Breast epithelium (tissue), 4 donors: ENCODE results near the gene TTLL3. TPM values are rescaled to one million over a fixed set of nuclear protein-coding genes. Genes with fewer than 3 reads are reported as not detected.
A peak's percentile ranks its signal among the peaks of the same experiment; 100 is the strongest.

Experiments
- DNase-seq, 2 donors: peaks; one replicate each; pipeline ENCODE4 v3.0.0-alpha.2; 2019; ENCODE audit warnings: low spot score in 2 of 2
- H3K27ac ChIP-seq, 2 donors: fragments of 200-600 bp; sonication (generic) in 1 of 2; one replicate each; pipeline ENCODE4 v1.5.1; 2016 to 2019; ENCODE audit warnings: mild to moderate bottlenecking in 1 of 2
- H3K27me3 ChIP-seq, 2 donors: fragments of 200-600 bp; sonication (generic) in 1 of 2; one replicate each; pipeline versions ENCODE4 v1.5.1 to v1.6.0; 2017 to 2019; ENCODE audit warnings: control low read depth in 1 of 2, mild to moderate bottlenecking in 1 of 2
- H3K36me3 ChIP-seq: fragments of 200-600 bp; one replicate; pipeline ENCODE4 v1.5.1; 2019
- H3K4me1 ChIP-seq, 2 donors: fragments of 200-600 bp; sonication (generic); one replicate each; pipeline ENCODE4 v1.5.1; 2016 to 2019; ENCODE audit warnings: control low read depth in 1 of 2
- H3K4me3 ChIP-seq, 3 donors: fragments of 200-600 bp; sonication (generic); 1 replicate in 2 of 3; 2 replicates in 1 of 3; pipeline ENCODE4 v1.5.1; 2016 to 2019; ENCODE audit warnings: mild to moderate bottlenecking in 3 of 3, moderate library complexity in 2 of 3
- H3K9me3 ChIP-seq, 2 donors: fragments of 200-600 bp; sonication (generic) in 1 of 2; one replicate each; pipeline ENCODE4 v1.5.1; 2016 to 2019; ENCODE audit warnings: control low read depth in 1 of 2
- POLR2A ChIP-seq: fragments of 450-650 bp; IDR thresholded peaks from one replicate; pipeline ENCODE4 v1.6.1; 2016; ENCODE audit warnings: antibody characterized with exemption, mild to moderate bottlenecking, moderate library complexity
- POLR2AphosphoS5 ChIP-seq, 3 donors: sonication (generic); formaldehyde crosslinking; IDR thresholded peaks; one replicate each; pipeline ENCODE4 v1.6.1; 2017; ENCODE audit warnings: antibody characterized with exemption in 3 of 3
- intact Hi-C: fragments of 100-400 bp; cut with DNase I; formaldehyde crosslinking; loops from one replicate; pipeline ENCODE4 v1.15.1; 2023; ENCODE audit warnings: low total_unique reads
- total RNA-seq, 3 donors: library from RNA; depleted of rRNA; stranded (reverse); fragments of >200 nt; gene quantifications; one replicate each; pipeline ENCODE4 v1.1.0, GENCODE V29; 2016
- TF ChIP-seq, protein P1 (sequence below), 3 donors: fragments of 450-650 bp; IDR thresholded peaks; one replicate each; pipeline ENCODE4 v1.5.1; 2016 to 2017; ENCODE audit warnings: antibody characterized with exemption in 3 of 3, mild to moderate bottlenecking in 3 of 3, moderate library complexity in 3 of 3

The TTLL3 gene
- total RNA-seq, 3 donors from 2014 or later = 63.1 to 76.7 (median 72.3) TPM

DNA sequence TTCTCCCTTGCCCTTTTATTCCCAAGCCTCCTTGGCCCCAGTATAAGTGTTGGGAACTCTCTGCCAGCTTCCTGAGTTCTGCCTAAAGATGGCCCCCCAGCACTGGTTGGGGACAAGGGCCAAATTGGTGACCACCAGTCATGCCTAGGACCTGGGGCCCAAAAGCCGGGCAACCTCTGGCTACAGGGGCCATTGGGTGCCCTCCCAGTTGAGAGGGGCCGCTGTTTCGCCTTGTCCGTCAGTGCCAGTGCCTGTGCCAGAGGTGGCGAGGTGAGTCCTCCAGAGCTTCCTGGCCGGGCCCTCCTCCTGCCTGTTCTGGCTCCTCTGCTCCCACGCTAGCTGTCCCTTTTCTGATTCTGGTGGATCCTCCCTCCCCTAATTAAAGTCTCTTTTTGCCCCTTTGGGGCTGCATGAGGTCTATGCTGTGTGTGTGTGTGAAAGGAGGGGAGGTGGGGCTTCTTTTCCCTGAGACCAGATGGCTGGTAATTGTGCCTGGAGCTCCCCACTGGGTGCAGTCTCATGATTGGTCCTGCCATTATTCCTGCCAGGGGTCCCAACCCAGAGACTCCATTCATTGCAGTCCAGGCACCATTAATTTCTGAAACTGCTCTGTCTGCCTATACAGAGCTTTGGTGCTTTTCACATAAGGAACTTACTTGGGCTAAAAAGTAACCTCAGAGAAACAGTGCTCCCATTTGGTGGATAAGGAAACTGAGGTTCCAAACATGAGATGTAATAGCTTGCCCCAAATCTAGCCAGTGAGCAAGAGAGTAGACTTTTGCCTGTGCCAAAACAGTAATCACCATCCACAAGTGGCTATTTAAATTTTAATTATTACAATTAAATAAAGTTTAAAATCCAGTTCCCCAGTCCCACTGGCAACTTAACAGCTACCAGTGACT is 3.1 kb upstream of the TTLL3 start:
- Histone ChIP-seq H3K4me3 (no peak overlapping the region), H3K4me1 (no peaks in the 10 kb centered on the region), H3K9me3 (no peaks in the 10 kb centered on the region), H3K36me3 (peaks cover 7% of the 10 kb centered on the region), H3K27ac (no peak overlapping the region), H3K27me3 (no peaks in the 10 kb centered on the region)
- intact Hi-C loops = no loop called here
- no peak for TF ChIP-seq POLR2A
- TF ChIP-seq, protein P1, sequence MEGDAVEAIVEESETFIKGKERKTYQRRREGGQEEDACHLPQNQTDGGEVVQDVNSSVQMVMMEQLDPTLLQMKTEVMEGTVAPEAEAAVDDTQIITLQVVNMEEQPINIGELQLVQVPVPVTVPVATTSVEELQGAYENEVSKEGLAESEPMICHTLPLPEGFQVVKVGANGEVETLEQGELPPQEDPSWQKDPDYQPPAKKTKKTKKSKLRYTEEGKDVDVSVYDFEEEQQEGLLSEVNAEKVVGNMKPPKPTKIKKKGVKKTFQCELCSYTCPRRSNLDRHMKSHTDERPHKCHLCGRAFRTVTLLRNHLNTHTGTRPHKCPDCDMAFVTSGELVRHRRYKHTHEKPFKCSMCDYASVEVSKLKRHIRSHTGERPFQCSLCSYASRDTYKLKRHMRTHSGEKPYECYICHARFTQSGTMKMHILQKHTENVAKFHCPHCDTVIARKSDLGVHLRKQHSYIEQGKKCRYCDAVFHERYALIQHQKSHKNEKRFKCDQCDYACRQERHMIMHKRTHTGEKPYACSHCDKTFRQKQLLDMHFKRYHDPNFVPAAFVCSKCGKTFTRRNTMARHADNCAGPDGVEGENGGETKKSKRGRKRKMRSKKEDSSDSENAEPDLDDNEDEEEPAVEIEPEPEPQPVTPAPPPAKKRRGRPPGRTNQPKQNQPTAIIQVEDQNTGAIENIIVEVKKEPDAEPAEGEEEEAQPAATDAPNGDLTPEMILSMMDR (IDR thresholded peaks at IDR 0.05) = no peak
- TF ChIP-seq POLR2AphosphoS5 (IDR thresholded peaks at IDR 0.05) = no peak
- no peak for DNase-seq

DNA sequence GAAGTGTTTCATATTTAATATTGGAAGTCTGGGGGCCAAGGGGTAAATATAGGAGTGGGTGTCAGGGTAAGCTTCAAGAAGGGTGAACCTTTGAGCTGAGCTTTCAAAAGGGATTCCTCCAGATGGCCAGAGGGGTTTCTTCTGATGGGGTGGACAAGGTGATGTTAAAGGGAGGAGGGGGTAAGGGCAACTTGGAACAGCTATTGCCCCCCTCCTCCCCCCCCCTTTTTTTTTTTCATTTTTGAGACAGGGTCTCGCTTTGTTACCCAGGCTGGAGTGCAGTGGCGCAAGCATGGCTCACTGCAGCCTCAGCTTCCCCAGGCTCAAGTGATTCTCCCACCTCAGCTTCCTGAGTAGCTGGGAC is 2.1 kb upstream of the TTLL3 start:
- H3K4me1 ChIP-seq = no peaks in the 10 kb centered on the region
- peak overlapping the region in 1 of 2 donors; percentile 97 for H3K27ac ChIP-seq
- H3K27me3 ChIP-seq = no peaks in the 10 kb centered on the region
- no peak overlapping the region for H3K4me3 ChIP-seq
- H3K9me3 ChIP-seq = no peaks in the 10 kb centered on the region
- peaks cover 7% of the 10 kb centered on the region for H3K36me3 ChIP-seq
- no peak for TF ChIP-seq POLR2A
- TF ChIP-seq, protein P1 (IDR thresholded peaks at IDR 0.05) = no peak
- no peak for DNase-seq
- intact Hi-C loops = no loop called here

DNA sequence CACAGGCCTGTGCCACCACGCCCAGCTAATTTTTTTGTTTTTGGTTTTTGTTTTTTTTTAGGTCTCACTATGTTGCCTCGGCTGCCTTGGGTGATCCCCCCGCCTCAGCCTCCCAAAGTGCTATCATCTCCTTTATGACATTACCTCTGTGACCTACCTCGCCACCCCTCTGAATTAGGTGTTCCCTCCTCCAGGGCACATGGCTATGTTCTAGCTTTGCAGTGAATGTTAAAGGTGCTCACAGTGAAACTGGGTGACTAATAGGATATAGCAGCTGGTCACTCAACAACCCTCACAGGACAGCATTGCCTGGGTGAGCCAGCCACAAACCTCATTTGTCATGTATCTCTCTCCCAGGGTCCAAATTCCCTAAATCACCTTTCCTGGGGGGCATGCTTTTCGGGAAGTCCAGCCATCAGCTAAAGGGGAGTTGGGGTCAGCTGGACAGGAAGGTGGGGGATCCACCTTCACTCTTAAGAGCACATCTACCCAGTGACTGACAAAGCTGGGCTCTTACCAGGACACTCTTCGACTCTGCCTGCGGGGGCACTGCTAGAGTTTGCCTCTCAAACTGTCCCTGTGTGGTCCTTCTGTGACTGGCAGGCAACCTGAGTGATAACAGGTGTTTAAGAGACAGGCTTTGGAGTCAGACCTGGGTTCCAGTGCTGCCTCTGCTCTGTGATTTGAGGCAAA is 1.6 kb upstream of the TTLL3 start:
- DNase-seq = no peak
- H3K4me1 ChIP-seq = no peaks in the 10 kb centered on the region
- peak overlapping the region; percentile 96 to 97 for H3K27ac ChIP-seq
- intact Hi-C loops = no loop called here
- peaks cover 7% of the 10 kb centered on the region for H3K36me3 ChIP-seq
- TF ChIP-seq POLR2A (no peak), POLR2AphosphoS5 (IDR thresholded peaks at IDR 0.05) (no peak)
- TF ChIP-seq, protein P1 (IDR thresholded peaks at IDR 0.05) = no peak
- no peaks in the 10 kb centered on the region for H3K9me3 ChIP-seq
- H3K4me3 ChIP-seq = no peak overlapping the region
- H3K27me3 ChIP-seq = no peaks in the 10 kb centered on the region

DNA sequence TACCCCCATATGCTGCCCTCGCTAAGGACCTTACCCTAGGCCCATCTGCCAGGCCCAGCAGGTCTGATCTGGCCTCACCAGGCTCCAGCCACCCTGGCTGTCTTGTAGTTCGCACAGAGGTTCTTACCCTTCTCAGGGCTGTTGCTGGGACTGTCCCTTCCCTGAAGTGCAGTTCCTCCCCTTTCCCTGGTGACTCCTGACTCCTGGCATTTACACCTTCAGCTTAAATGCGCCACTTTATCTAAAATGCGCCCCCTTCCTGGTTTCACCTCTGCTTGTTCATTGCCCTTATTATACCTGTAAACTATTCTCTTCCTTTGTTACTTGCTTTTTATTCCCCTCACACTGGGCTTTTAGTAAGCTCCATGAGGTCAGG is 835 bp upstream of the TTLL3 start:
- H3K4me3 ChIP-seq = peak overlapping the region; percentile 72 to 84 (median 74)
- intact Hi-C loops = no loop called here
- no peaks in the 10 kb centered on the region for H3K4me1 ChIP-seq
- H3K27ac ChIP-seq = peak overlapping the region; percentile 96 to 97
- H3K9me3 ChIP-seq = no peaks in the 10 kb centered on the region
- H3K27me3 ChIP-seq = no peaks in the 10 kb centered on the region
- peaks cover 3% of the 10 kb centered on the region for H3K36me3 ChIP-seq
- TF ChIP-seq, protein P1 (IDR thresholded peaks at IDR 0.05) = no peak
- TF ChIP-seq POLR2AphosphoS5 (IDR thresholded peaks at IDR 0.05) = no peak
- TF ChIP-seq POLR2A = no peak
- DNase-seq = no peak

DNA sequence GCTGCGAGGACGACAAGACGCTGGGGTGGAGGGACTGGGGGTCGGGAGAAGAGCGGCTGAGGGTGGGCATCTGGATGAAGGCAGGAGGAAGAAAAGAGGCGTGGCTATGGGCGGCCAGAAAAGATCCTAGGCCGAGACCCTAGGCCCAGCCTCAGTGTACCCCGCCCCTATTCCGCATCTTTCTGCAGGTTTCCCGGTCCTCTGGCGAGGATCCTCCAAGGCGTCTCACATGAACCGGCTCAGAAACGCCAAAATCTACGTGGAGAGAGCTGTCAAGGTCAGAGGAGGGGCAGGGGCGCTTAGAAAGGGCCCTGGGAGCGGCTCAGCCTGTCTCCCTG is 340 bp downstream of the TTLL3 start:
- peak overlapping the region; percentile 96 to 97 for H3K27ac ChIP-seq
- H3K4me3 ChIP-seq = peak overlapping the region; percentile 72 to 84 (median 74)
- H3K9me3 ChIP-seq = no peaks in the 10 kb centered on the region
- no peak for TF ChIP-seq POLR2A
- TF ChIP-seq, protein P1 (IDR thresholded peaks at IDR 0.05) = no peak
- TF ChIP-seq POLR2AphosphoS5 (IDR thresholded peaks at IDR 0.05) = no peak
- H3K36me3 ChIP-seq = no peaks in the 10 kb centered on the region
- H3K4me1 ChIP-seq = no peaks in the 10 kb centered on the region
- no peaks in the 10 kb centered on the region for H3K27me3 ChIP-seq
- intact Hi-C loops = no loop called here
- DNase-seq = no peak
